HT1080 (cell line): ENCODE measurements around the gene EIF2B5. TPM values are rescaled to one million over a fixed set of nuclear protein-coding genes. Genes with fewer than 3 reads are reported as not detected.
"Not testable (repeated sequence)": the region's sequence is repeated elsewhere in the genome, so short reads cannot be mapped to it uniquely, and the experiment has no call there.

Source experiments
- DNase-seq: peaks from one replicate; pipeline ENCODE4 v3.0.0-alpha.2; 2015; ENCODE audit warnings: low read depth
- polyA plus RNA-seq, 2 experiments: library from polyadenylated mRNA; depleted of rRNA; stranded (reverse); fragments of >200 nt; gene quantifications; 2 replicates each; pipeline ENCODE4 v1.2.3, GENCODE V29; 2015
- total RNA-seq: library from RNA; depleted of rRNA; stranded (reverse); fragments of >200 nt; shearing (Covaris generic); gene quantifications from 2 replicates; pipeline ENCODE4 v1.2.3, GENCODE V29; 2014; rRNA removed

The EIF2B5 gene
- total RNA-seq = 85.0 and 88.4 TPM in 2 replicates
- polyA plus RNA-seq (2015; cell fraction: cytosol; rRNA removed) = 64.7 and 65.7 TPM in 2 replicates
- polyA plus RNA-seq (2015; cell fraction: nucleus; rRNA removed) = 143 and 152 TPM in 2 replicates

- DNase-seq = peak; percentile 93
Observed at GRCh38 chr3:184135149-184135910, at the start of gene EIF2B5. EIF2B5 (plus strand) TSS chr3:184135358; CDS start chr3:184135386, 28 bp downstream.

GRCh38 chr3:184085389-184085852 lies 49.7 kb upstream of the EIF2B5 start:
- DNase-seq = peak; percentile 74

GRCh38 chr3:184092199-184092598 lies 43.0 kb upstream of the EIF2B5 start:
- no peak for DNase-seq

GRCh38 chr3:184096811-184097383 lies 38.3 kb upstream of the EIF2B5 start, which contains the start of gene HTR3E:
HTR3E (plus strand) TSS chr3:184097064; CDS start chr3:184097530, 466 bp downstream.
- DNase-seq = no peak

GRCh38 chr3:184097556-184097955 lies 37.6 kb upstream of the EIF2B5 start:
- no peak for DNase-seq

GRCh38 chr3:184099806-184100686 lies 35.1 kb upstream of the EIF2B5 start:
- DNase-seq = no peak

GRCh38 chr3:184110316-184110725 lies 24.8 kb upstream of the EIF2B5 start:
- DNase-seq = peak; percentile 84

GRCh38 chr3:184116017-184116416 lies 19.1 kb upstream of the EIF2B5 start:
- DNase-seq = no peak

- DNase-seq = peak; percentile 25
Observed at GRCh38 chr3:184117636-184118035, 17.5 kb upstream of the EIF2B5 start.

- not testable (repeated sequence) for DNase-seq
Observed at GRCh38 chr3:184121031-184121430, 14.1 kb upstream of the EIF2B5 start.

GRCh38 chr3:184126006-184126405 lies 9.2 kb upstream of the EIF2B5 start:
- DNase-seq = no peak

- peak; percentile 52 for DNase-seq
Observed at GRCh38 chr3:184129012-184129411, 6.1 kb upstream of the EIF2B5 start.

GRCh38 chr3:184132945-184133344 lies 2.2 kb upstream of the EIF2B5 start:
- DNase-seq = no peak

- peak; percentile 92 for DNase-seq
Observed at GRCh38 chr3:184133840-184134745, 1.1 kb upstream of the EIF2B5 start.

- no peak for DNase-seq
Observed at GRCh38 chr3:184134746-184135148, 411 bp upstream of the EIF2B5 start.

- DNase-seq = no peak
Observed at GRCh38 chr3:184135911-184136260, 728 bp downstream of the EIF2B5 start.

GRCh38 chr3:184140436-184140835 lies 5.3 kb downstream of the EIF2B5 start:
- DNase-seq = no peak

- DNase-seq = no peak
Observed at GRCh38 chr3:184142199-184142598, 7.0 kb downstream of the EIF2B5 start.

- DNase-seq = no peak
Observed at GRCh38 chr3:184143327-184143726, 8.2 kb downstream of the EIF2B5 start.

GRCh38 chr3:184144505-184144904 lies 9.3 kb downstream of the EIF2B5 start:
- no peak for DNase-seq
